ENCODE measurements around the gene ACADL. TPM values are rescaled to one million over a fixed set of nuclear protein-coding genes. Genes with fewer than 3 reads are reported as not detected.

ACADL gene
- total RNA-seq, 1 donor from 2014 or later, result not detected

- H3K27ac Mint-ChIP-seq (ENCODE audit: unreplicated experiment), result no peak overlapping the region
- TF ChIP-seq, protein P1, sequence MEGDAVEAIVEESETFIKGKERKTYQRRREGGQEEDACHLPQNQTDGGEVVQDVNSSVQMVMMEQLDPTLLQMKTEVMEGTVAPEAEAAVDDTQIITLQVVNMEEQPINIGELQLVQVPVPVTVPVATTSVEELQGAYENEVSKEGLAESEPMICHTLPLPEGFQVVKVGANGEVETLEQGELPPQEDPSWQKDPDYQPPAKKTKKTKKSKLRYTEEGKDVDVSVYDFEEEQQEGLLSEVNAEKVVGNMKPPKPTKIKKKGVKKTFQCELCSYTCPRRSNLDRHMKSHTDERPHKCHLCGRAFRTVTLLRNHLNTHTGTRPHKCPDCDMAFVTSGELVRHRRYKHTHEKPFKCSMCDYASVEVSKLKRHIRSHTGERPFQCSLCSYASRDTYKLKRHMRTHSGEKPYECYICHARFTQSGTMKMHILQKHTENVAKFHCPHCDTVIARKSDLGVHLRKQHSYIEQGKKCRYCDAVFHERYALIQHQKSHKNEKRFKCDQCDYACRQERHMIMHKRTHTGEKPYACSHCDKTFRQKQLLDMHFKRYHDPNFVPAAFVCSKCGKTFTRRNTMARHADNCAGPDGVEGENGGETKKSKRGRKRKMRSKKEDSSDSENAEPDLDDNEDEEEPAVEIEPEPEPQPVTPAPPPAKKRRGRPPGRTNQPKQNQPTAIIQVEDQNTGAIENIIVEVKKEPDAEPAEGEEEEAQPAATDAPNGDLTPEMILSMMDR (IDR thresholded peaks at IDR 0.05), result no peak
- peaks cover 32% of the 10 kb centered on the region for H3K36me3 Mint-ChIP-seq (ENCODE audit: low read depth)
- DNase-seq (ENCODE audit: low spot score), result no peak
- no peaks in the 10 kb centered on the region for H3K27me3 Mint-ChIP-seq (ENCODE audit: low read depth)
- H3K4me1 Mint-ChIP-seq (ENCODE audit: low read depth), result no peaks in the 10 kb centered on the region
- peaks cover 16% of the 10 kb centered on the region for H3K9me3 Mint-ChIP-seq (ENCODE audit: low read depth)
- H3K4me3 Mint-ChIP-seq (ENCODE audit: unreplicated experiment), result no peak overlapping the region
Observed at GRCh38 chr2:210147614-210148013, 77.6 kb downstream of the ACADL start.

Other genes starting within 250 kb of the ACADL start
- 37.6 to 52.7 TPM (median 41.8 TPM) in 3 replicates for gene RPE, start 222.8 kb downstream of the ACADL start, total RNA-seq
- gene KANSL1L, start 54.0 kb downstream of the ACADL start, total RNA-seq, result 11.8 to 15.5 TPM (median 12.2 TPM) in 3 replicates
- gene MYL1, start 89.7 kb upstream of the ACADL start, total RNA-seq, result not detected in 3 replicates